Measurements from ENCODE around the gene TET2.

The TET2 gene

DNA sequence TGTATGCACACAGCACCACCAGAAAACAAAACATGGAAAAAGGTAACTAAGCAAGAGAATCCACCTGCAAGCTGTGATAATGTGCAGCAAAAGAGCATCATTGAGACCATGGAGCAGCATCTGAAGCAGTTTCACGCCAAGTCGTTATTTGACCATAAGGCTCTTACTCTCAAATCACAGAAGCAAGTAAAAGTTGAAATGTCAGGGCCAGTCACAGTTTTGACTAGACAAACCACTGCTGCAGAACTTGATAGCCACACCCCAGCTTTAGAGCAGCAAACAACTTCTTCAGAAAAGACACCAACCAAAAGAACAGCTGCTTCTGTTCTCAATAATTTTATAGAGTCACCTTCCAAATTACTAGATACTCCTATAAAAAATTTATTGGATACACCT, 90.2 kb downstream of the TET2 start:
- H3K9ac ChIP-seq (ENCODE audit: low read length), result no peak overlapping the region
- no peak overlapping the region for H3K18ac ChIP-seq (ENCODE audit: low read depth in 1 of 2, low read length in 2 of 2)
- H2BK5ac ChIP-seq (ENCODE audit: low read depth, low read length, poor library complexity, severe bottlenecking), result no peak overlapping the region
- no peak overlapping the region for H3K4ac ChIP-seq (ENCODE audit: low read depth in 1 of 2, low read length in 2 of 2)
- H3K79me1 ChIP-seq (replicated peaks; ENCODE audit: low read length, poor library complexity, severe bottlenecking), result peaks cover 35% of the 10 kb centered on the region
- H3K27ac ChIP-seq (ENCODE audit: low read length, poor library complexity, severe bottlenecking), result no peak overlapping the region
- H2BK120ac ChIP-seq (ENCODE audit: low read depth, low read length), result no peak overlapping the region
- WGBS, result 94% methylated on average over 2 of the region's 2 CpGs
- H3K23ac ChIP-seq (ENCODE audit: low read length in 2 of 2), result no peak overlapping the region
- H2AFZ ChIP-seq (ENCODE audit: low read depth, low read length), result no peak overlapping the region
- no peak overlapping the region for H2BK12ac ChIP-seq (ENCODE audit: low read length in 2 of 2)
- no peak overlapping the region for H3K4me2 ChIP-seq (ENCODE audit: low read length, poor library complexity, severe bottlenecking)
- H3K27me3 ChIP-seq (ENCODE audit: control insufficient read depth in 1 of 2, insufficient read depth in 1 of 2, low read length in 2 of 2), result no peaks in the 10 kb centered on the region
- H2BK15ac ChIP-seq (ENCODE audit: low read depth, poor library complexity, severe bottlenecking), result no peak overlapping the region
- H3K4me1 ChIP-seq (ENCODE audit: control insufficient read depth, insufficient read depth, low read depth, low read length), result no peaks in the 10 kb centered on the region
- no peak for DNase-seq
- no peak overlapping the region for H3K4me3 ChIP-seq (ENCODE audit: insufficient read depth in 1 of 2, low read depth in 1 of 2, low read length in 2 of 2)
- H4K91ac ChIP-seq (ENCODE audit: low read length), result no peak overlapping the region
- H3K9me3 ChIP-seq (ENCODE audit: control insufficient read depth, low read length), result no peaks in the 10 kb centered on the region
- no peak overlapping the region for H4K8ac ChIP-seq (ENCODE audit: low read length)
- H3K36me3 ChIP-seq (ENCODE audit: control insufficient read depth in 1 of 2, insufficient read depth in 2 of 2, low read depth in 1 of 2, low read length in 2 of 2), result peaks cover 19 to 40% of the 10 kb centered on the region in 2 experiments
- no peak overlapping the region for H2AK5ac ChIP-seq (ENCODE audit: low read length, severe bottlenecking)
- no peak overlapping the region for H3K14ac ChIP-seq (ENCODE audit: low read length in 2 of 2)

DNA sequence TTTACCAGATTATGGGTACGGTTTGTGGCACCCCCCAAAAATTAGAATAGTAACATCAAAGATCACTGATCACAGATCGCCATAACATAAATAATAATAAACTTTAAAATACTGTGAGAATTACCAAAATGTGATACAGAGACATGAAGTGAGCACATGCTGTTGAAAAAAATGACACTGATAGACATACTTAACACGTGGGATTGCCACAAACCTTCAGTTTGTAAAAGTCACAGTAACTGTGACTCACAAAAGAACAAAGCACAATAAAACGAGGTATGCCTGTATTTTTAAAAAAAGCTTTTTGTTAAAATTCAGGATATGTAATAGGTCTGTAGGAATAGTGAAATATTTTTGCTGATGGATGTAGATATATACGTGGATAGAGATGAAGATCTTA, 93.4 kb downstream of the TET2 start:
- Histone ChIP-seq H2BK12ac (ENCODE audit: low read length in 2 of 2) (no peak overlapping the region), H3K27ac (ENCODE audit: low read length, poor library complexity, severe bottlenecking) (no peak overlapping the region), H3K4me2 (ENCODE audit: low read length, poor library complexity, severe bottlenecking) (no peak overlapping the region), H3K27me3 (ENCODE audit: control insufficient read depth in 1 of 2, insufficient read depth in 1 of 2, low read length in 2 of 2) (no peaks in the 10 kb centered on the region), H2BK120ac (ENCODE audit: low read depth, low read length) (no peak overlapping the region), H3K9ac (ENCODE audit: low read length) (no peak overlapping the region), H3K18ac (ENCODE audit: low read depth in 1 of 2, low read length in 2 of 2) (no peak overlapping the region), H3K36me3 (ENCODE audit: control insufficient read depth in 1 of 2, insufficient read depth in 2 of 2, low read depth in 1 of 2, low read length in 2 of 2) (peaks cover 16 to 37% of the 10 kb centered on the region in 2 experiments), H2AFZ (ENCODE audit: low read depth, low read length) (no peak overlapping the region), H3K9me3 (ENCODE audit: control insufficient read depth, low read length) (no peaks in the 10 kb centered on the region), H3K23ac (ENCODE audit: low read length in 2 of 2) (no peak overlapping the region), H2BK5ac (ENCODE audit: low read depth, low read length, poor library complexity, severe bottlenecking) (no peak overlapping the region), H3K4me3 (ENCODE audit: insufficient read depth in 1 of 2, low read depth in 1 of 2, low read length in 2 of 2) (no peak overlapping the region), H2AK5ac (ENCODE audit: low read length, severe bottlenecking) (no peak overlapping the region), H3K14ac (ENCODE audit: low read length in 2 of 2) (no peak overlapping the region), H4K8ac (ENCODE audit: low read length) (no peak overlapping the region), H3K4ac (ENCODE audit: low read depth in 1 of 2, low read length in 2 of 2) (no peak overlapping the region), H3K4me1 (ENCODE audit: control insufficient read depth, insufficient read depth, low read depth, low read length) (peaks cover 3% of the 10 kb centered on the region), H2BK15ac (ENCODE audit: low read depth, poor library complexity, severe bottlenecking) (no peak overlapping the region), H4K91ac (ENCODE audit: low read length) (no peak overlapping the region), H3K79me1 (replicated peaks; ENCODE audit: low read length, poor library complexity, severe bottlenecking) (peaks cover 18% of the 10 kb centered on the region)
- DNase-seq, result no peak
- WGBS, result 97% methylated on average over 3 of the region's 5 CpGs

DNA sequence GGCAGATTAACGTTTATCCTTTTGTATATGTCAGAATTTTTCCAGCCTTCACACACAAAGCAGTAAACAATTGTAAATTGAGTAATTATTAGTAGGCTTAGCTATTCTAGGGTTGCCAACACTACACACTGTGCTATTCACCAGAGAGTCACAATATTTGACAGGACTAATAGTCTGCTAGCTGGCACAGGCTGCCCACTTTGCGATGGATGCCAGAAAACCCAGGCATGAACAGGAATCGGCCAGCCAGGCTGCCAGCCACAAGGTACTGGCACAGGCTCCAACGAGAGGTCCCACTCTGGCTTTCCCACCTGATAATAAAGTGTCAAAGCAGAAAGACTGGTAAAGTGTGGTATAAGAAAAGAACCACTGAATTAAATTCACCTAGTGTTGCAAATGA, 94.8 kb downstream of the TET2 start:
- Histone ChIP-seq H3K14ac (ENCODE audit: low read length in 2 of 2) (no peak overlapping the region), H2BK15ac (ENCODE audit: low read depth, poor library complexity, severe bottlenecking) (no peak overlapping the region), H2BK120ac (ENCODE audit: low read depth, low read length) (no peak overlapping the region), H3K4me3 (ENCODE audit: insufficient read depth in 1 of 2, low read depth in 1 of 2, low read length in 2 of 2) (no peak overlapping the region), H3K9me3 (ENCODE audit: control insufficient read depth, low read length) (no peaks in the 10 kb centered on the region), H3K9ac (ENCODE audit: low read length) (no peak overlapping the region), H3K27ac (ENCODE audit: low read length, poor library complexity, severe bottlenecking) (no peak overlapping the region), H3K18ac (ENCODE audit: low read depth in 1 of 2, low read length in 2 of 2) (no peak overlapping the region), H2BK12ac (ENCODE audit: low read length in 2 of 2) (no peak overlapping the region), H2AFZ (ENCODE audit: low read depth, low read length) (no peak overlapping the region), H3K4me2 (ENCODE audit: low read length, poor library complexity, severe bottlenecking) (no peak overlapping the region), H2AK5ac (ENCODE audit: low read length, severe bottlenecking) (no peak overlapping the region), H3K27me3 (ENCODE audit: control insufficient read depth in 1 of 2, insufficient read depth in 1 of 2, low read length in 2 of 2) (no peaks in the 10 kb centered on the region), H3K23ac (ENCODE audit: low read length in 2 of 2) (no peak overlapping the region), H4K91ac (ENCODE audit: low read length) (no peak overlapping the region), H2BK5ac (ENCODE audit: low read depth, low read length, poor library complexity, severe bottlenecking) (no peak overlapping the region), H3K4ac (ENCODE audit: low read depth in 1 of 2, low read length in 2 of 2) (no peak overlapping the region), H3K79me1 (replicated peaks; ENCODE audit: low read length, poor library complexity, severe bottlenecking) (peaks cover 12% of the 10 kb centered on the region), H4K8ac (ENCODE audit: low read length) (no peak overlapping the region), H3K4me1 (ENCODE audit: control insufficient read depth, insufficient read depth, low read depth, low read length) (peaks cover 3% of the 10 kb centered on the region), H3K36me3 (ENCODE audit: control insufficient read depth in 1 of 2, insufficient read depth in 2 of 2, low read depth in 1 of 2, low read length in 2 of 2) (peaks cover 12 to 26% of the 10 kb centered on the region in 2 experiments)
- 94% methylated on average over 3 of the region's 4 CpGs for WGBS
- DNase-seq, result no peak

DNA sequence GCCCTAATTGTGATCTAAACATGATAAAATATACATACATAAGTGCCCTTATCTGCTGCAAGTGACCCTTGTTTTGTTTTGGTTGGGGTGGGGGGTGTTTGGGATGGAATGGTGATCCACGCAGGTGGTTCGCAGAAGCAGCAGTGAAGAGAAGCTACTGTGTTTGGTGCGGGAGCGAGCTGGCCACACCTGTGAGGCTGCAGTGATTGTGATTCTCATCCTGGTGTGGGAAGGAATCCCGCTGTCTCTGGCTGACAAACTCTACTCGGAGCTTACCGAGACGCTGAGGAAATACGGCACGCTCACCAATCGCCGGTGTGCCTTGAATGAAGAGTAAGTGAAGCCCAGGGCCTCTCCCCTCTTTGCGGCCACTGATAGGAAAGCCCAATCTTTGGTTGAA, 96.8 kb downstream of the TET2 start:
- 98% methylated on average over 13 of the region's 13 CpGs for WGBS
- H3K79me1 ChIP-seq (replicated peaks; ENCODE audit: low read length, poor library complexity, severe bottlenecking), result peaks cover 6% of the 10 kb centered on the region
- H3K9ac ChIP-seq (ENCODE audit: low read length), result no peak overlapping the region
- H2BK5ac ChIP-seq (ENCODE audit: low read depth, low read length, poor library complexity, severe bottlenecking), result no peak overlapping the region
- H3K36me3 ChIP-seq (ENCODE audit: control insufficient read depth in 1 of 2, insufficient read depth in 2 of 2, low read depth in 1 of 2, low read length in 2 of 2), result peaks cover 7 to 20% of the 10 kb centered on the region in 2 experiments
- no peak overlapping the region for H3K4me3 ChIP-seq (ENCODE audit: insufficient read depth in 1 of 2, low read depth in 1 of 2, low read length in 2 of 2)
- H3K14ac ChIP-seq (ENCODE audit: low read length in 2 of 2), result no peak overlapping the region
- H3K27ac ChIP-seq (ENCODE audit: low read length, poor library complexity, severe bottlenecking), result no peak overlapping the region
- H3K27me3 ChIP-seq (ENCODE audit: control insufficient read depth in 1 of 2, insufficient read depth in 1 of 2, low read length in 2 of 2), result no peaks in the 10 kb centered on the region
- H3K18ac ChIP-seq (ENCODE audit: low read depth in 1 of 2, low read length in 2 of 2), result no peak overlapping the region
- no peak overlapping the region for H3K4ac ChIP-seq (ENCODE audit: low read depth in 1 of 2, low read length in 2 of 2)
- no peaks in the 10 kb centered on the region for H3K9me3 ChIP-seq (ENCODE audit: control insufficient read depth, low read length)
- H3K4me2 ChIP-seq (ENCODE audit: low read length, poor library complexity, severe bottlenecking), result no peak overlapping the region
- no peak overlapping the region for H3K23ac ChIP-seq (ENCODE audit: low read length in 2 of 2)
- H2BK12ac ChIP-seq (ENCODE audit: low read length in 2 of 2), result no peak overlapping the region
- no peak overlapping the region for H2BK15ac ChIP-seq (ENCODE audit: low read depth, poor library complexity, severe bottlenecking)
- H3K4me1 ChIP-seq (ENCODE audit: control insufficient read depth, insufficient read depth, low read depth, low read length), result peaks cover 3% of the 10 kb centered on the region
- no peak overlapping the region for H4K8ac ChIP-seq (ENCODE audit: low read length)
- no peak for DNase-seq
- H4K91ac ChIP-seq (ENCODE audit: low read length), result no peak overlapping the region
- H2BK120ac ChIP-seq (ENCODE audit: low read depth, low read length), result no peak overlapping the region
- no peak overlapping the region for H2AFZ ChIP-seq (ENCODE audit: low read depth, low read length)
- no peak overlapping the region for H2AK5ac ChIP-seq (ENCODE audit: low read length, severe bottlenecking)
